ENCODE measurements around the gene SUDS3. TPM values are rescaled to one million over a fixed set of nuclear protein-coding genes. Genes with fewer than 3 reads are reported as not detected.

The SUDS3 gene, protein sequence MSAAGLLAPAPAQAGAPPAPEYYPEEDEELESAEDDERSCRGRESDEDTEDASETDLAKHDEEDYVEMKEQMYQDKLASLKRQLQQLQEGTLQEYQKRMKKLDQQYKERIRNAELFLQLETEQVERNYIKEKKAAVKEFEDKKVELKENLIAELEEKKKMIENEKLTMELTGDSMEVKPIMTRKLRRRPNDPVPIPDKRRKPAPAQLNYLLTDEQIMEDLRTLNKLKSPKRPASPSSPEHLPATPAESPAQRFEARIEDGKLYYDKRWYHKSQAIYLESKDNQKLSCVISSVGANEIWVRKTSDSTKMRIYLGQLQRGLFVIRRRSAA
- 22.5 and 29.5 TPM in 2 replicates for total RNA-seq

GRCh38 chr12:118376089-118377020 lies at the start of gene SUDS3:
SUDS3 (plus strand) TSS chr12:118376555; CDS start chr12:118376692, 137 bp downstream.

GRCh38 chr12:118372541-118373495 lies 3.5 kb upstream of the SUDS3 start, which contains the start of gene TAOK3:
TAOK3 (minus strand) TSS chr12:118372907; CDS start chr12:118255567, 117,340 bp downstream.

Other genes starting within 250 kb of the SUDS3 start
- gene PEBP1, start 240.4 kb upstream of the SUDS3 start, total RNA-seq, result 192 and 254 TPM in 2 replicates
- gene TAOK3, start 3.6 kb upstream of the SUDS3 start, total RNA-seq, result 18.6 and 29.1 TPM in 2 replicates